Adrenal gland (tissue), 19 donors: Measurements from ENCODE around the gene SPON2. TPM values are rescaled to one million over a fixed set of nuclear protein-coding genes. Genes with fewer than 3 reads are reported as not detected.
A peak's percentile ranks its signal among the peaks of the same experiment; 100 is the strongest.

Experiments
- DNase-seq, 7 donors: peaks; one replicate each; pipeline ENCODE4 v3.0.0-alpha.2; 2019 to 2020
- H3K27ac ChIP-seq, 5 donors: fragments of 200-600 bp; sonication (generic) in 4 of 5; 1 replicate in 3 of 5; 2 replicates in 2 of 5; pipeline versions ENCODE4 v1.5.1 to v1.8.0; 2016 to 2020; ENCODE audit warnings: mild to moderate bottlenecking in 1 of 5
- H3K27me3 ChIP-seq: fragments of 200-600 bp; 2 replicates; pipeline ENCODE4 v1.8.0; 2021
- H3K36me3 ChIP-seq, 2 donors: fragments of 200-600 bp; replicated peaks in 1 of 2; 1 replicate in 1 of 2; 2 replicates in 1 of 2; pipeline versions ENCODE4 v1.5.1 to v1.8.0; 2018 to 2022
- H3K4me1 ChIP-seq, 2 donors: fragments of 200-600 bp; replicated peaks in 1 of 2; 1 replicate in 1 of 2; 2 replicates in 1 of 2; pipeline versions ENCODE4 v1.5.1 to v1.8.0; 2018 to 2021
- H3K4me3 ChIP-seq, 4 donors: fragments of 200-600 bp; sonication (generic) in 3 of 4; one replicate each; pipeline ENCODE4 v1.5.1; 2016 to 2018
- H3K9me3 ChIP-seq, 3 donors: fragments of 200-600 bp; sonication (generic) in 1 of 3; replicated peaks in 1 of 3; 1 replicate in 2 of 3; 2 replicates in 1 of 3; pipeline versions ENCODE4 v1.5.1 to v1.8.0; 2016 to 2021
- POLR2A ChIP-seq, 2 donors: fragments of 450-650 bp; IDR thresholded peaks; one replicate each; pipeline ENCODE4 v1.6.1; 2017; ENCODE audit warnings: antibody characterized with exemption in 2 of 2, mild to moderate bottlenecking in 2 of 2, moderate library complexity in 1 of 2
- WGBS, 4 donors: extraction: QIAGEN DNeasy Blood & Tissue Kit in 2 of 4; methylation state at CpG; one replicate each; pipeline versions ENCODE4 v1.1.5 to v1.1.7; 2013 to 2017; 5-methylcytosine and 5-hydroxymethylcytosine counted together
- intact Hi-C, 2 donors: fragments of 100-400 bp; cut with DNase I; formaldehyde crosslinking; loops; one replicate each; pipeline versions ENCODE4 v1.14.1 to v1.15.0; 2022 to 2023
- long read RNA-seq, 10 donors: library from polyadenylated mRNA in 3 of 10; unstranded in 2 of 10; stranded (forward) in 1 of 10; transcript quantifications; one replicate each; pipeline ENCODE4 v2.0.0 and lab custom pipeline, GENCODE V29; 2021 to 2026
- polyA plus RNA-seq, 3 donors: library from polyadenylated mRNA; stranded (reverse); fragments of 200-250 nt in 2 of 3; fragments of 350-450 nt in 1 of 3; fragmentation: Illumina TruSeq in 1 of 3; extraction: RNeasy Lipid Tissue Mini Kit (QIAGEN cat#74804) in 1 of 3; gene quantifications; one replicate each; pipeline ENCODE4 v1.2.3, GENCODE V29; 2013 to 2014
- total RNA-seq, 9 donors: library from RNA; depleted of rRNA in 4 of 9; stranded (reverse); fragments of >200 nt in 4 of 9; fragments of 120-200 nt in 1 of 9; fragmentation: NEBNext Ultra II Directional in 1 of 9; extraction: Animal tissue kit (Norgen Biotek cat#: 25700) in 1 of 9; gene quantifications; one replicate each; pipeline versions ENCODE4 v1.1.0 to v1.2.4, GENCODE V29; 2013 to 2023
- TF ChIP-seq, protein P1 (sequence below), 6 experiments: fragments of 450-650 bp in 4 of 6; fragments of 200-600 bp in 2 of 6; sonication (generic) in 1 of 6; IDR thresholded peaks; 1 replicate in 5 of 6; 2 replicates in 1 of 6; pipeline versions ENCODE4 v1.5.1 to v1.8.0; 2016 to 2021; ENCODE audit warnings: antibody characterized with exemption in 6 of 6, mild to moderate bottlenecking in 2 of 6, moderate library complexity in 1 of 6
- donor health status: healthy with polysubstance abuse.
- donor health status: Bipolar disorder and iron deficiency.
- donor health status: DM: yes; HTN: yes; CAD: no.
- donor health status: DM: no; HTN: no; CAD: no.
- donor health status: DM: no; HTN: no; CAD: no.
- donor health status: DM: yes; HTN: yes; CAD: no.

SPON2 gene
- total RNA-seq (100 to 1,000 TPM in 3 of 9 donors, 10 to 100 TPM in 6; 14.1 to 206 (median 75.3) TPM), polyA plus RNA-seq (10 to 100 TPM in 2 of 3 donors, 1 to 10 TPM in 1; 4.1 to 83.7 (median 28.4) TPM)
- long read RNA-seq, donor 1, transcript SPON2-201 (6 exons, 1,869 nt), result major isoform, 7 of 8 reads
- long read RNA-seq, donor 1, partial matches to known transcripts, result 0 of 8 reads
- long read RNA-seq, donor 1, other reads (novel, unspliced or antisense), result 0 of 8 reads
- long read RNA-seq, donor 2, partial matches to known transcripts, result 0 of 1 reads
- long read RNA-seq, donor 2, other reads (novel, unspliced or antisense), result 0 of 1 reads
- long read RNA-seq, donor 3, transcript SPON2-201 (6 exons, 1,869 nt), result major isoform, 5 of 6 reads
- long read RNA-seq, donor 3, partial matches to known transcripts, result 0 of 6 reads
- long read RNA-seq, donor 3, other reads (novel, unspliced or antisense), result 0 of 6 reads
- long read RNA-seq, donor 4, transcript SPON2-201 (6 exons, 1,869 nt), result major isoform, 18 of 23 reads
- long read RNA-seq, donor 4, partial matches to known transcripts, result 5 of 23 reads
- long read RNA-seq, donor 4, other reads (novel, unspliced or antisense), result 0 of 23 reads
- long read RNA-seq, donor 5, transcript SPON2-201 (6 exons, 1,869 nt), result major isoform, 161 of 210 reads
- long read RNA-seq, donor 5, partial matches to known transcripts, result 34 of 210 reads
- long read RNA-seq, donor 5, other reads (novel, unspliced or antisense), result 14 of 210 reads
- long read RNA-seq, donor 6, partial matches to known transcripts, result 3 of 7 reads
- long read RNA-seq, donor 6, other reads (novel, unspliced or antisense), result 1 of 7 reads
- long read RNA-seq, donor 7, partial matches to known transcripts, result 0 of 1 reads
- long read RNA-seq, donor 7, other reads (novel, unspliced or antisense), result 0 of 1 reads
- long read RNA-seq, donor 8, transcript SPON2-201 (6 exons, 1,869 nt), result major isoform, 17 of 18 reads
- long read RNA-seq, donor 8, partial matches to known transcripts, result 0 of 18 reads
- long read RNA-seq, donor 8, other reads (novel, unspliced or antisense), result 0 of 18 reads
- long read RNA-seq, donor 9, partial matches to known transcripts, result 0 of 1 reads
- long read RNA-seq, donor 9, other reads (novel, unspliced or antisense), result 0 of 1 reads
- long read RNA-seq, donor 10, partial matches to known transcripts, result 0 of 4 reads
- long read RNA-seq, donor 10, other reads (novel, unspliced or antisense), result 0 of 4 reads

DNA sequence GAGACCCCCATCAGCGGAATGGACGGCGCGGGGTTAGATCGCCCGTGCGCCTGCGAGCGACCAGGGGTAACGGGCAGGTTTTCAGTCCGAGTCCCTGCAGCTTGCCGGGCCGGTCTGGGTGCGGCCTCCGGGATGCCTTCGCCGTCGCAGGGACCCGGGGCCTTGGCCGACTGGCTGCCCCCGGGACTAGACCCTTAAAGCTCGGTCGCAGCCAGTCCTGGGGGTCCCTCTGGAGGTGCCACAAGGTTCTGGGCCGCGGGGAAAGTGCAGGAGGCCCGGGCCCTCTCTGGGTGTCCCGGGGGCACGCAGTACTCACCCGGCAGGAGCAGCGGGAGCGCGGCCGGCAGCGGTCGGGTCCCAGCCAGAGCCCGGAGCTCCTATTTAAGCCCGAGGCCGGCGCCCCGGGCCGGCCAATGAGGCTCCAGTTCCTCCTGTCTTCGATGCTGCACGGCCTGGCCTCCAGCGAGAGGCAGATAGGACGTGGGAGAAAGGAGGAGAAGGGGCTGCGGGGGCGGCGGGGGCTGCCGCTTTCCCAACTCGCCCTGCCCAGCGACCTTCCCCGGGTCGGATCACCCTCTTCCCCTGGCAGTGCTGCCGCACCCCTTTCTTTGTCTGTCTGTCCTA is at the start of gene SPON2:
SPON2 (minus strand) TSS at position 356 of the 624 bp plus-strand sequence.
- Histone ChIP-seq H3K4me3 (peak within 1 kb of the TSS in 2 of 4 donors; percentile 1 to 53), H3K4me1 (peaks cover 12 to 30% of the 10 kb centered on the region in 2 donors), H3K27ac (peak within 1 kb of the TSS in 2 of 5 donors; percentile 44 to 76), H3K27me3 (peaks cover 22% of the 10 kb centered on the region), H3K36me3 (no peaks in the 10 kb centered on the region), H3K9me3 (no peaks in the 10 kb centered on the region)
- TF ChIP-seq, protein P1, sequence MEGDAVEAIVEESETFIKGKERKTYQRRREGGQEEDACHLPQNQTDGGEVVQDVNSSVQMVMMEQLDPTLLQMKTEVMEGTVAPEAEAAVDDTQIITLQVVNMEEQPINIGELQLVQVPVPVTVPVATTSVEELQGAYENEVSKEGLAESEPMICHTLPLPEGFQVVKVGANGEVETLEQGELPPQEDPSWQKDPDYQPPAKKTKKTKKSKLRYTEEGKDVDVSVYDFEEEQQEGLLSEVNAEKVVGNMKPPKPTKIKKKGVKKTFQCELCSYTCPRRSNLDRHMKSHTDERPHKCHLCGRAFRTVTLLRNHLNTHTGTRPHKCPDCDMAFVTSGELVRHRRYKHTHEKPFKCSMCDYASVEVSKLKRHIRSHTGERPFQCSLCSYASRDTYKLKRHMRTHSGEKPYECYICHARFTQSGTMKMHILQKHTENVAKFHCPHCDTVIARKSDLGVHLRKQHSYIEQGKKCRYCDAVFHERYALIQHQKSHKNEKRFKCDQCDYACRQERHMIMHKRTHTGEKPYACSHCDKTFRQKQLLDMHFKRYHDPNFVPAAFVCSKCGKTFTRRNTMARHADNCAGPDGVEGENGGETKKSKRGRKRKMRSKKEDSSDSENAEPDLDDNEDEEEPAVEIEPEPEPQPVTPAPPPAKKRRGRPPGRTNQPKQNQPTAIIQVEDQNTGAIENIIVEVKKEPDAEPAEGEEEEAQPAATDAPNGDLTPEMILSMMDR (IDR thresholded peaks at IDR 0.05), result no peak
- no peak for TF ChIP-seq POLR2A (IDR thresholded peaks at IDR 0.05)
- 3 to 6% (median 5%) methylated on average over 24 to 54 of the region's 54 CpGs for WGBS, 4 donors
- intact Hi-C loops, result no loop called here
- DNase-seq, result peak in 2 of 7 donors; percentile 35 to 49

DNA sequence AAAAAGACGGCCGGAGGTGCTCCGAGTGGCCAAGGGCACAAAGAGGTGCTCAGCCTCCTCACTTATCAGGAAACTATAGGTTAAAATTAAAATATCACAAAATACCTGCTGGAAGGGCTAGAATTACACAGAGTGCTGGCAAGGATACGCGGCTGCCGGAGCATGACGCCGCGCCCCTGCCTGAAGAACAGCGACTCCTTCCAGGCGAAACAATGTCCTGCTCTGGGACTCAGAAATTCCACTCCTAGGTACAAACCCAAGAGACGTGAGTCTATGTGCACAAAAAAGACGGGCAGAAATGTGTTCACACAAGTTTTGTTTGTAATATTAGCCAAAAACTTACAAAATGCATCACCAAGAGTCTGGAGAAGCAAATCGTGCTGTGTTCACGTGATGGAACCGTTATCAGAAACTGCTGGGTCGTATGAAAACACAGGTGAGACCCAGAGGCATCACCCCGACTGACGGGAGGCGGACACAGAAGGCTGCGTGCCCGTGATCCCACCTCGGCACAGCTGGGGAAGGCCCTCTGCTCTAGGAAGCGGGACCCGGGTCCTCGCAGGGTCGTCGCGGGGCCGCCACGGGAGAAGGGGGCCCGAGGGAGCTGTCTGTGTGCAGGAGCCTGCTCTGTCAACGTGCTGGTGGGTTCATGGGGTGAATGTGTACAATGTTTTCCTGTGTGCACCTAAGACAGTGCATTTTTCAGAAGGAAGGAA is 48.9 kb upstream of the SPON2 start:
- Histone ChIP-seq H3K4me3 (no peak overlapping the region), H3K36me3 (peaks cover 0 to 50% of the 10 kb centered on the region in 2 donors), H3K27ac (no peak overlapping the region), H3K9me3 (no peaks in the 10 kb centered on the region), H3K27me3 (no peaks in the 10 kb centered on the region), H3K4me1 (peaks cover 19 to 20% of the 10 kb centered on the region in 2 donors)
- TF ChIP-seq, protein P1 (IDR thresholded peaks at IDR 0.05), result no peak
- TF ChIP-seq POLR2A (IDR thresholded peaks at IDR 0.05), result no peak
- no peak for DNase-seq
- WGBS, 4 donors, result 88 to 93% (median 91%) methylated on average over 22 to 33 of the region's 33 CpGs
- intact Hi-C loops, result no loop called here

DNA sequence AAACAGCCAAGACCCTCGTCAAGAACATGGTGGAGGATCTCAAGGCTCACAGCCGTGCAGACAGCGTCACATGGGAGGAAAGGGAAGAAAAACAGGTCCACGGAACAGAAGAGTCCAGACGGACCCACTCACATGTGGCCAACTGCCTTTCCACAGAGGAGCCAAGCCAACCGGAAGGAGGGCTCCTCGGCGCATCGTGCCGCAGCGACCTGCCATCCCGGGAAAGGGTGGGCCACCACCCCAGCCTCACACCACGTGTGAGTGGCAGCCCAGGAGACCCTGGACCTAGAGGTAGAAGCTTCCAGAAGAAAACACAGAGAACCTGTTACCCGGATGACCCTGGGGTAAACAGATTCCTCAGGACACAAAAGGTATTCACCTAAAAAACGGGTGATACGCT is 48.2 kb upstream of the SPON2 start:
- Histone ChIP-seq H3K36me3 (peaks cover 0 to 56% of the 10 kb centered on the region in 2 donors), H3K4me3 (no peak overlapping the region), H3K4me1 (peaks cover 12 to 13% of the 10 kb centered on the region in 2 donors), H3K27ac (no peak overlapping the region), H3K9me3 (no peaks in the 10 kb centered on the region), H3K27me3 (no peaks in the 10 kb centered on the region)
- DNase-seq, result no peak
- 93 to 97% (median 94%) methylated on average over 16 of the region's 16 CpGs for WGBS, 4 donors
- intact Hi-C loops, result no loop called here
- TF ChIP-seq, protein P1 (IDR thresholded peaks at IDR 0.05), result no peak
- no peak for TF ChIP-seq POLR2A (IDR thresholded peaks at IDR 0.05)
